ENCODE results near the gene DTX2.
A peak's percentile ranks its signal among the peaks of the same experiment; 100 is the strongest.
"Not testable (repeated sequence)": the region's sequence is repeated elsewhere in the genome, so short reads cannot be mapped to it uniquely, and the experiment has no call there.

DTX2 gene

DNA sequence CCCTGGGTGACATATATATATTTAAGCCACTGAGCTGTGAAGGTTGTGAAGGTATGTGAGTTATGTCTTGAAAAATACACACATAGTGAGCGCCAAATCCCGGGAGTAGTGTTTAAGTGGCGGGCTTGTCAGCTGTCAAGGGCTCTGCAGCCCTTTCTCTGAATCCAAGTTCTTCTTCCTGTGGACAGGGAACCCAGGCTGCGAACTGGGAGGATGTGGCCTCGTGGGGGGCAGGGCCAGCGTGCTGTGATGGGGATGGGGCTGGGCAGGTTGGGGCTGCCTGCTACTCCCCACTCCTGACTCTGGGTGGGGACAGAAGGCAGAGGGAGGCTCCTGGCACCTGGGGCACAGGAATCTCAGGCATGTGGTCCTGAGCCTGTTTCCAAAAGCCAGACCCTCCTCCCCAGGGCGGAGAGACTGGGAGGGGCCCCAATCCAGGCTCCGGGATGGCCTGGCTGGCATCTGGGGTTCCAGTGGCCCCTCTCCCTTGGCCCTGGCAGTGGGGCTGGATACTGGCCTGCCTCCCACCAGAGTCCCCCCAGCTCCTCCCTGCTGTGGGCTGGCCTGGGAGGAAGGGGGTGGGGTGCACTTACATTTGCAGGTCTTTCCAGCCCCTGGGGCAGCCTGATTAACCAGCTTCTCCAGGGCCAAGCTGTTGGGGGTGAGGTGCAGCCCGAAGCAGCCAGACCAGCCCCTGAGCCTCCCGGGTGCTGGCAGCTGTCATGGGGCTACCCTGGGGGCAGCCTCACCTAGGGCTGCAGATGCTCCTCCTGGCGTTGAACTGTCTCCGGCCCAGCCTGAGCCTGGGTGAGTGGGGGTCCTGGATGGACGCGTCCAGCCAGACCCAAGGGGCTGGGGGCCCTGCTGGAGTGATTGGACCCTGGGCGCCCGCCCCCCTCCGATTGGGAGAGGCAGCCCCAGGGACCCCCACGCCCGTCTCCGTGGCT, 48.7 kb downstream of the DTX2 start, which contains the start of gene UPK3B:
Gene UPK3B, plus strand, starts transcription at position 622 of the 947 bp plus-strand sequence. Its CDS starts 101 bp downstream, at position 723.
- no peak for TF ChIP-seq MYC (IDR thresholded peaks at IDR 0.05; ENCODE audit: low read depth, low read length)
- TF ChIP-seq POLR2A (IDR thresholded peaks at IDR 0.05; ENCODE audit: extremely low read depth, insufficient read length), result no peak
- peak; percentile 41 for DNase-seq (ENCODE audit: low read depth)
- H3K4me3 ChIP-seq (ENCODE audit: low read depth, low read length), result no peak within 1 kb of the TSS

DNA sequence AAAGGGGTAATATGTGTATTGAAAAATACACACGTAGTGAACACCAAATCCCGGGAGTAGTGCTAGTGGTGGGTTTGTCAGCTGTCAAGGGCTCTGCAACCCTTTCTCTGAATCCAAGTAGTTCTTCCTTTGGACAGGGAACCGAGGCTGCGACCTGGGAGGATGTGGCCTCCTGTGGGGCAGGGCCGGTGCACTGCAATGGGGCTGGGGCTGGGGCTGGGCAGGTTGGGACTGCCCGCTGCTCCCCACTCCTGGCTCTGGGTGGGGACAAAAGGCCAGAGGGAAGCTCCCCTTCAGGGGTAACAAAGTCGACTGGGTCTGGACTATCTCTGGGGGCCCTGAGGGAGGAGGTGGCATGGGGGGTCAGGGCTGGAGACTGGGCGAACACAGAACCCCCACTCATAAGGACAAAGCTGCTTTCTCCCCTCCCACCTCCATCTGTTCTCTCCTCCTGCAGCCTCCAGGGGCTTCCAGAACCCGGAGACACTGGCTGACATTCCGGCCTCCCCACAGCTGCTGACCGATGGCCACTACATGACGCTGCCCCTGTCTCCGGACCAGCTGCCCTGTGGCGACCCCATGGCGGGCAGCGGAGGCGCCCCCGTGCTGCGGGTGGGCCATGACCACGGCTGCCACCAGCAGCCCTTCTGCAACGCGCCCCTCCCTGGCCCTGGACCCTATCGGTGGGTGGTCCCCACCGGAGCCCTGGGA, 49.8 kb downstream of the DTX2 start:
- not testable (repeated sequence) for H3K4me3 ChIP-seq (ENCODE audit: low read depth, low read length)
- DNase-seq (ENCODE audit: low read depth), result peak; percentile 0

DNA sequence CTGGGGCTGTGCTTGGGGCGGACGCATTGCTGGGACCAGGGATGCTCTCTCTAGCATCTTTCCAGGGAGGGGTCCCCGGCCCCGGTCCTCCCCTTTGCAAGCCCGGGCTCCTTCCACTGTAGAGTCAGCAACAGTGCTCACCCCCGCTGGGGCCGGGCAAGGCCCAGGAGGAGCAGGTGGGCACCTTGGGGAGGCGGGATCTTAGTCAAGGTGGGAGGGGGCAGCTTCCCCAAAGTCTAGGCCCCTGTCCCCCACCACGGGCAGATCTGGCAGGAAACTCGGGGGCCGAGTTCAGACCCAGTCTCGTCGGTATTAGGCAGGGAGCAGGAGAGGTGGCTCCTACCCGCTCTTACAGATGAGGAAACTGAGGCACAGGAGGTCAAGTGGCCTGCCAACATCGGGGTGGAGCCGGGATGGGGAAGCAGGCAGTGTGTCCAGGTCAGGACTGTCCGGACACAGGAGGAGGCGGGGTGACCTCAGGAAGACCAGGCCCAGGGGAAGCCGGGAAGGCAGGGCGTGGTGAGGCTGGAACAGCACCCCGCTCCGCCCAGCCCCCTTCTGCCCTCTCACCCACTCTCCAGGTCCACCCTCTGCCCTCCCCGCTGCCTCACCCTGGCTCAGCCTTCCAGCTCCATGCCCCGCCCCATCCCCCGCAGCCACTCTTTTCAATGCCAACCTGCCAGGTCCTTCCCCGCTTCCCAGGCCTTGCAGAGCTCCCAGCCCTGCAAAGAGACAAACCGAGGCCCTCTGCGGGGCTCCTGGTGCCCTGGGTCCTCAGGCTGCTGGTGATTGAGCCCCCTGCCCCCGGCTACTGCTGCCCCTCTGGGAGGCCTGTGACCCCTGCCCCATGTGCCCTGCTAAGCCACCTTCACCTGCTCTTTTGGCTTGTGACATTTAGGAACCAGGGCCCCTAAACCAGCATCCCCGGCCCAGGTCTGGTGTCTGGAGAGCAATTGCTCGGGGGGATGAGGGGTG, 50.7 kb downstream of the DTX2 start:
- not testable (repeated sequence) for H3K4me3 ChIP-seq (ENCODE audit: low read depth, low read length); DNase-seq (ENCODE audit: low read depth)

DNA sequence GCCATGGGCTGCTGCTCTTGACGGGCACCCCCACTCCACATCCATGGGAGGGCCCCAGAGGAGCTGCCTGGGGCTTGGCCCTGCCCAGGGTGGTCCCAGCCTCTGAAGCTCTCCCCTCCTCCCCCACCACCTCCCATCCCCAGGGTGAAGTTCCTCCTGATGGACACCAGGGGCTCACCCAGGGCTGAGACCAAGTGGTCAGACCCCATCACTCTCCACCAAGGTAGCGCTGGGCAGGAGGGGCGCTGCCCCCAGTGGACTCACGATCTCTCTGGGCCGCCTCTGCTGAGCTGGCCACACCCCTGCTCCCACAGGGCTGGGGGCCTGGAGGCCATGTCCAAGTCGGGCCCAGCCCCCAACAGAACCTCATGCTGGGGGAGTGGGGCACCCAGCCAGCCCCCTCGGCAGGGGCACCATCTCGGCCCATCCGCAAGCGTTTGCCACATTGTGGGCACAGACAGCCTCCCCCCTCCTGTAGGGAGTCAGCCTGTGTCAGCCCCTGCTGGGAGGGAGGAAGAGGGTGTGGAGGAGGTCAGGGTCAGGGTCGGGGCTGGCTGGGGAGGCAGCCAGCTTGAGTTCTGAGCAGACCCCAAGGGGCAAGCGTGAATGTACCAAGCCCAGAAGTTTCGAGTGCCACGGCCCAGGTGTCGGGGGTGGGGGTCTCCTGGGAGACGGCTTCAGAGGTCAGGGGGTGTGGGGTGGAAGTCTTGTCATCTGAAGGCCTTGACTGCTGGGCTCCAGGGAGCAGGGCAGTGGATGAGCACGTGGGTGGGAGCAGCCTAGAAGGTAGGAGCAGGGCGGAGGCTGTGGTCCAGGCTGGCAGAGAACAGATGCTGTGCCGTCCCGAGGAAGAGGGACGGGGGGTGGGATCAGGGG, 51.7 kb downstream of the DTX2 start:
- TF ChIP-seq POLR2A (IDR thresholded peaks at IDR 0.05; ENCODE audit: extremely low read depth, insufficient read length) (no peak), MYC (IDR thresholded peaks at IDR 0.05; ENCODE audit: low read depth, low read length) (no peak)
- TF ChIP-seq, protein P1, sequence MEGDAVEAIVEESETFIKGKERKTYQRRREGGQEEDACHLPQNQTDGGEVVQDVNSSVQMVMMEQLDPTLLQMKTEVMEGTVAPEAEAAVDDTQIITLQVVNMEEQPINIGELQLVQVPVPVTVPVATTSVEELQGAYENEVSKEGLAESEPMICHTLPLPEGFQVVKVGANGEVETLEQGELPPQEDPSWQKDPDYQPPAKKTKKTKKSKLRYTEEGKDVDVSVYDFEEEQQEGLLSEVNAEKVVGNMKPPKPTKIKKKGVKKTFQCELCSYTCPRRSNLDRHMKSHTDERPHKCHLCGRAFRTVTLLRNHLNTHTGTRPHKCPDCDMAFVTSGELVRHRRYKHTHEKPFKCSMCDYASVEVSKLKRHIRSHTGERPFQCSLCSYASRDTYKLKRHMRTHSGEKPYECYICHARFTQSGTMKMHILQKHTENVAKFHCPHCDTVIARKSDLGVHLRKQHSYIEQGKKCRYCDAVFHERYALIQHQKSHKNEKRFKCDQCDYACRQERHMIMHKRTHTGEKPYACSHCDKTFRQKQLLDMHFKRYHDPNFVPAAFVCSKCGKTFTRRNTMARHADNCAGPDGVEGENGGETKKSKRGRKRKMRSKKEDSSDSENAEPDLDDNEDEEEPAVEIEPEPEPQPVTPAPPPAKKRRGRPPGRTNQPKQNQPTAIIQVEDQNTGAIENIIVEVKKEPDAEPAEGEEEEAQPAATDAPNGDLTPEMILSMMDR (IDR thresholded peaks at IDR 0.05; ENCODE audit: low read depth, low read length), result peak; percentile 39
- TF ChIP-seq, protein P2, sequence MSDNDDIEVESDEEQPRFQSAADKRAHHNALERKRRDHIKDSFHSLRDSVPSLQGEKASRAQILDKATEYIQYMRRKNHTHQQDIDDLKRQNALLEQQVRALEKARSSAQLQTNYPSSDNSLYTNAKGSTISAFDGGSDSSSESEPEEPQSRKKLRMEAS (IDR thresholded peaks at IDR 0.05; ENCODE audit: low read depth, low read length), result peak; percentile 22; the same call in 1 of the 2 replicates
- no peak overlapping the region for H3K4me3 ChIP-seq (ENCODE audit: low read depth, low read length)
- DNase-seq (ENCODE audit: low read depth), result peak; percentile 61

DNA sequence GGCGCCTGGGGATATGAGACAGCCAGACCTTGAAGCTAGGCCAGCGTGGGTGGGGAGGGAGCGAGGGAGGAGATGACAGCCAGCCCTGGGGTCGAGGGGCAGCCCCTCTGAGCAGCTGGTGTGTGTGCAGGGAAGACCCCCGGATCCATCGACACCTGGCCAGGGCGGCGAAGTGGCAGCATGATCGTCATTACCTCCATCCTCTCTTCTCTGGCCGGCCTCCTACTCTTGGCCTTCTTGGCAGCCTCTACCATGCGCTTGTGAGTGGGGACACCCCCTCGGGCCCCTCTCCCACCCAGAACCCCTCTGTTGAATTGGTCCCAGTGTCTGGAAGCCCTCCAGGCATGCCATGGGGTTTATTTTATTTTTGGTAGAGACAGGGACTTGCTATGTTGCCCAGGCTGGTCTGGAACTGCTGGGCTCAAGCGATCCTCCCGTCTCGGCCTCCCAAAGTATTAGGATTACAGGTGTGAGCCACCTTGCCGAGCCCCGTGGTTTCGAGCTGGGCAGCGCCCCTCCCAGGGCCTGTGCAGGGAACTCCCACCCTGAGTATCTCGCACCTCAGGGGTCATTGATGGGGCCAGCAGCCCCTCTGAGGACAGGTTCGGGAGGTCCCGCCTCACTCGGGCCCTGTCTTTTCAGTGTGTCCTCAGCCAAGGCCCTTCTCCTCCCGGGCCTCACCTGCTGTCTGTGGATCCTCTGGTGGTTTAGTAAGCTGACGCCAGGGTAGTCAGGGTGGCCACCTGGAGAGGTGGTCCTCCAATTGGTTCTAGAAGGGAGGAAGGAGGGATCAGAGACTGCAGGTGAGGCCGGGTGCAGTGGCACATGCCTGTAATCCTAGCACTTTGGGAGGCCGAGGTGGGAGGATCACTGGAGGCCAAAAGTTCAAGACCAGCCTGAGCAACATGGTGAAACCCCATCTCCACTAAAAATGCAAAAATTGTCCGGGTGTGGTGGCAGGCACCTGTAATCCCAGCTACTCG, 52.6 kb downstream of the DTX2 start:
- no peak for TF ChIP-seq MYC (IDR thresholded peaks at IDR 0.05; ENCODE audit: low read depth, low read length)
- no peak for TF ChIP-seq POLR2A (IDR thresholded peaks at IDR 0.05; ENCODE audit: extremely low read depth, insufficient read length)
- TF ChIP-seq, protein P1 (IDR thresholded peaks at IDR 0.05; ENCODE audit: low read depth, low read length), result no peak
- TF ChIP-seq, protein P2 (IDR thresholded peaks at IDR 0.05; ENCODE audit: low read depth, low read length), result no peak
- no peak overlapping the region for H3K4me3 ChIP-seq (ENCODE audit: low read depth, low read length)
- DNase-seq (ENCODE audit: low read depth), result peak; percentile 3

DNA sequence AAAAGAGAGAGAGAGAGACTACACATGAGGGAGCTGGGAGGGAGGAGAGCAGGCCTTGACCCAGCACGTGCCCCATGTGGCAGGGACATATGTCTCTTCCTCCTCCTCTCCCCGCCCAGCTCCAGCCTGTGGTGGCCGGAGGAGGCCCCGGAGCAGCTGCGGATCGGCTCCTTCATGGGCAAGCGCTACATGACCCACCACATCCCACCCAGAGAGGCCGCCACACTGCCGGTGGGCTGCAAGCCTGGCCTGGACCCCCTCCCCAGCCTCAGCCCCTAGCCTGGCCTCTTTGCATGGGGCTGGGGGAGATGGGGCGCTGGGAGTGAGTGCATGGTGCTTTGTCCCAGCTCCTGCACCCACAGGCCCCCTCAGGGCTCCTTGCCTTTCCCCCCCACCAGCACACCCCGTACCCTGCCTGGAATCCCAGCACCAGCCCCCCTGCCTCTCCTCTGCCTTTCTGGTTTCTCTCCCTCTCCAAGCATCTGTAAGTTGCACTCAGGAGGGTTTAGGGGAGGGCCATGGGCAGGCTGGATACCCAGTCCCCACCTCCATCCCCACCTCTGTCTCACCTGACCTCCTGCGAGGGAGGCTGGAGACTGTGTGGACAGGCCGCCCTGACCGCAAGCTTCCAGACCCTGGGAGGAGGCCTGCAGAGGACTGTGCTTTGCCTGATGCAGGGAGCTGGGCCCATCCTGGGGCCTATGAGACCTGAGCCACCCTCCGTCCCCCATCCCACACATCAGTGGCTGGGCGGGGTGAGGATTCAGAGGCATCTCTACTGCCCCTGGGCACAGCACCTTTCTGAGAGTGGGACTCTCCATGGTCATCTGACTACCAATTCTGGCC, 53.6 kb downstream of the DTX2 start:
- peak; percentile 11 for DNase-seq (ENCODE audit: low read depth)
- TF ChIP-seq, protein P2 (IDR thresholded peaks at IDR 0.05; ENCODE audit: low read depth, low read length), result no peak
- TF ChIP-seq, protein P1 (IDR thresholded peaks at IDR 0.05; ENCODE audit: low read depth, low read length), result no peak
- no peak overlapping the region for H3K4me3 ChIP-seq (ENCODE audit: low read depth, low read length)
